SK-N-SH treated with all-trans-retinoic acid at 6 μM for 48 hours (cell line): ENCODE results near the gene EDNRB.

Experiments
- ARNTL ChIP-seq: fragments of 450-650 bp; formaldehyde crosslinking; IDR thresholded peaks from 2 replicates; pipeline ENCODE4 v1.5.0; 2020; ENCODE audit warnings: low read depth, mild to moderate bottlenecking, moderate library complexity, borderline replicate concordance
- ESRRG ChIP-seq: fragments of 250-450 bp; sonication (Bioruptor Pico); IDR thresholded peaks from 2 replicates; pipeline ENCODE4 v1.6.1; 2021; ENCODE audit warnings: mild to moderate bottlenecking
- ISL1 ChIP-seq: fragments of 250-450 bp; sonication (Bioruptor Pico); IDR thresholded peaks from 2 replicates; pipeline ENCODE4 v2.1.2; 2022; ENCODE audit warnings: mild to moderate bottlenecking, moderate library complexity
- PPARA ChIP-seq: fragments of 250-450 bp; sonication (Bioruptor Pico); IDR thresholded peaks from 2 replicates; pipeline ENCODE4 v1.5.0; 2020; ENCODE audit warnings: mild to moderate bottlenecking, borderline replicate concordance
- TOX ChIP-seq: fragments of 250-450 bp; sonication (Bioruptor Pico); IDR thresholded peaks from 2 replicates; pipeline ENCODE4 v1.8.0; 2021; ENCODE audit warnings: mild to moderate bottlenecking, moderate library complexity, borderline replicate concordance
- ZFP3 ChIP-seq: fragments of 250-450 bp; sonication (Bioruptor Pico); IDR thresholded peaks from 2 replicates; pipeline ENCODE4 v1.5.0; 2020; ENCODE audit warnings: mild to moderate bottlenecking, moderate library complexity
- ZFP30 ChIP-seq: fragments of 450-650 bp; formaldehyde crosslinking; IDR thresholded peaks from 2 replicates; pipeline ENCODE4 v1.5.0; 2022; ENCODE audit warnings: mild to moderate bottlenecking, moderate library complexity
- ZNF565 ChIP-seq: fragments of 450-650 bp; formaldehyde crosslinking; conservative IDR thresholded peaks from 2 replicates; pipeline ENCODE4 v1.5.0; 2020; ENCODE audit warnings: low read depth, mild to moderate bottlenecking, moderate library complexity
- TF ChIP-seq, protein P1 (sequence below): fragments of 250-450 bp; sonication (Bioruptor Pico); IDR thresholded peaks from 2 replicates; pipeline ENCODE4 v1.8.0; 2020; ENCODE audit warnings: mild to moderate bottlenecking, moderate library complexity, borderline replicate concordance
- TF ChIP-seq, protein P2 (sequence below): fragments of 250-450 bp; sonication (Bioruptor Pico); IDR thresholded peaks from 2 replicates; pipeline ENCODE4 v1.5.1; 2020; ENCODE audit warnings: low read depth, mild to moderate bottlenecking, moderate library complexity

DNA sequence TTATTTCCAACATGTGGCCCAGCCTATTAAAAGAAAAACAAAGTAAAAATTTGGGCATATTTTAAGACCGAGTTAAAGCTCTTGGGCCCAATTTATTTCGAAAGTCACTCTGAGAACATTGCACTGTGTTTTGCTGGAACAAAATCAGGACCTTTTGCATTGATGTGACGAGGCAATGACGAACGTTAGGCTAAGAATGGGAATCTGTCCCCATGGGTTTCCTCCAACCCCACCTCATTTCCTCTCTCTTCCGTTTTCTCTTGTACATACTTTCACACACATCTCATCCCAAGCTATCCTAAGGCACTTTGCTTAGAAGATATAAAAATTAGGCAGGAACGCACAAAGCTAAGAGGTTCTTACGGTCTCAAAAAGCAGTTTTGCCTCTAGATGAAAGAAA is 22.1 kb downstream of the EDNRB start:
- TF ChIP-seq ISL1 (no peak), ESRRG (CRISPR knock-in tag) (no peak), TOX (CRISPR knock-in tag) (no peak), ARNTL (CRISPR knock-in tag) (no peak), PPARA (no peak), ZFP3 (CRISPR knock-in tag) (no peak), ZFP30 (CRISPR knock-in tag) (no peak), ZNF565 (no peak)
- TF ChIP-seq, protein P1, sequence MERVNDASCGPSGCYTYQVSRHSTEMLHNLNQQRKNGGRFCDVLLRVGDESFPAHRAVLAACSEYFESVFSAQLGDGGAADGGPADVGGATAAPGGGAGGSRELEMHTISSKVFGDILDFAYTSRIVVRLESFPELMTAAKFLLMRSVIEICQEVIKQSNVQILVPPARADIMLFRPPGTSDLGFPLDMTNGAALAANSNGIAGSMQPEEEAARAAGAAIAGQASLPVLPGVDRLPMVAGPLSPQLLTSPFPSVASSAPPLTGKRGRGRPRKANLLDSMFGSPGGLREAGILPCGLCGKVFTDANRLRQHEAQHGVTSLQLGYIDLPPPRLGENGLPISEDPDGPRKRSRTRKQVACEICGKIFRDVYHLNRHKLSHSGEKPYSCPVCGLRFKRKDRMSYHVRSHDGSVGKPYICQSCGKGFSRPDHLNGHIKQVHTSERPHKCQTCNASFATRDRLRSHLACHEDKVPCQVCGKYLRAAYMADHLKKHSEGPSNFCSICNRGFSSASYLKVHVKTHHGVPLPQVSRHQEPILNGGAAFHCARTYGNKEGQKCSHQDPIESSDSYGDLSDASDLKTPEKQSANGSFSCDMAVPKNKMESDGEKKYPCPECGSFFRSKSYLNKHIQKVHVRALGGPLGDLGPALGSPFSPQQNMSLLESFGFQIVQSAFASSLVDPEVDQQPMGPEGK (CRISPR knock-in tag): no peak
- TF ChIP-seq, protein P2, sequence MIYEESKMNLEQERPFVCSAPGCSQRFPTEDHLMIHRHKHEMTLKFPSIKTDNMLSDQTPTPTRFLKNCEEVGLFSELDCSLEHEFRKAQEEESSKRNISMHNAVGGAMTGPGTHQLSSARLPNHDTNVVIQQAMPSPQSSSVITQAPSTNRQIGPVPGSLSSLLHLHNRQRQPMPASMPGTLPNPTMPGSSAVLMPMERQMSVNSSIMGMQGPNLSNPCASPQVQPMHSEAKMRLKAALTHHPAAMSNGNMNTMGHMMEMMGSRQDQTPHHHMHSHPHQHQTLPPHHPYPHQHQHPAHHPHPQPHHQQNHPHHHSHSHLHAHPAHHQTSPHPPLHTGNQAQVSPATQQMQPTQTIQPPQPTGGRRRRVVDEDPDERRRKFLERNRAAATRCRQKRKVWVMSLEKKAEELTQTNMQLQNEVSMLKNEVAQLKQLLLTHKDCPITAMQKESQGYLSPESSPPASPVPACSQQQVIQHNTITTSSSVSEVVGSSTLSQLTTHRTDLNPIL (CRISPR knock-in tag): no peak
